ENCODE data around the gene RBM20. TPM values are rescaled to one million over a fixed set of nuclear protein-coding genes. Genes with fewer than 3 reads are reported as not detected.

Gene RBM20
- total and polyA plus RNA-seq, 10 of the 15 experiments (the other 5 are each of a cell fraction or from before 2014, with no cell fraction given), result 0.04 to 0.26 (median 0.15) TPM

DNA sequence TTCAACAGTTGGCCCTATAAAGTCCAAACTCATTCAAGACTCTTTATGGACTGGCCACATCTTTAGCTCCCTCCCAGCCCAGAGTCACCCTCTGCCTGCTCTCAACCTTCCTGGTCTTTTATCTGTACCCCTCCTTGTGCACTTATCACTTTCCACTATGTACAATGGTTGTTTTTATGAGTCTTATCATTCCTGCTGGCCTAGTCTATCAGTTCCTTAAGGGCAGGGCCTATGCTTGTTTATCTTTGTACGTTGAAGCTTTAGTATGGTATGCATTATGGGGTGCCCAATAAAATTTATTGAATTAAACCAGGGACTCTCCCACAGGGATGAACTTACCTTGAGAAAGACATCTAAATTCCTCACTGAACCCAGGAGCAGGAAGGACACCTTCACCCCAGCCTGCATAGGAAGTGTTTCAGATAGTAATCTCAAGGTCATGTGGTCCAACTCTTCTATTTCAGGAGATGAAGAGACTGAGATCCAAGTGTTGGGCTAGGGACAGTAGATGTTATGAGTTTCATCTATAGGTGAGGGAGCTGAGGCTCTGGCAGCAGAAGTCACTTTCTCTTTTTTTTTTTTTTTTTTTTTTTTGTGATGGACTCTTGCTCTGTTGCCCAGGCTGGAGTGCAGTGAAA is 214.3 kb downstream of the RBM20 start:
- Histone ChIP-seq H4K20me1 (ENCODE audit: control insufficient read depth, insufficient read depth) (no peaks in the 10 kb centered on the region), H3K36me3 (ENCODE audit: control insufficient read depth in 2 of 2, insufficient read depth in 2 of 2, low read length in 1 of 2) (no peaks in the 10 kb centered on the region), H3K4me1 (ENCODE audit: control insufficient read depth, insufficient read depth, low read length) (peaks cover 67% of the 10 kb centered on the region), H3K9ac (ENCODE audit: control insufficient read depth, insufficient read depth, low read length) (peak overlapping the region; percentile 3; the same call in 1 of the 2 replicates), H3K9me3 (replicated peaks; ENCODE audit: control insufficient read depth, insufficient read depth, low read length) (peaks cover 2% of the 10 kb centered on the region; the same call in 1 of the 3 replicates), H3K4me2 (ENCODE audit: control insufficient read depth, insufficient read depth) (peak overlapping the region; percentile 39), H3K27ac (ENCODE audit: control insufficient read depth, insufficient read depth) (peak overlapping the region; percentile 98), H3K27me3 (replicated peaks in 1 of 2; ENCODE audit: control insufficient read depth in 2 of 2, insufficient read depth in 2 of 2, low read length in 1 of 2) (no peaks in the 10 kb centered on the region), H3K79me2 (ENCODE audit: control insufficient read depth, insufficient read depth, low read length) (no peaks in the 10 kb centered on the region; the same call in 1 of the 2 replicates), H3K4me3 (no peak overlapping the region), H2AFZ (ENCODE audit: control insufficient read depth, low read depth, low read length) (peak overlapping the region; percentile 45)
- intact Hi-C loops (cut with micrococcal nuclease; ENCODE audit: unreplicated experiment), result no loop called here
- ChIA-PET RAD21 (ENCODE audit: unreplicated experiment) (interaction anchor here (0.7 to 5.2 kb wide), 25 partner anchors 9 to 285 kb away, joined by 3 to 135 read pairs (median 6); partner anchors contain the start of genes BBIP1 and PDCD4), SMC1A (ENCODE audit: uncharacterized antibody, unreplicated experiment) (interaction anchor here (0.9 to 6.8 kb wide), 23 partner anchors 8 to 112 kb away, joined by 3 to 188 read pairs (median 9); partner anchors contain the start of gene PDCD4), POLR2A (interaction anchor here (0.6 to 6.7 kb wide), 16 partner anchors 8 to 461 kb away, joined by 3 to 145 read pairs (median 6); partner anchors contain the start of genes BBIP1, PDCD4 and SHOC2), CTCF (interaction anchor here (0.8 to 5.4 kb wide), 9 partner anchors 8 to 186 kb away, joined by 3 to 68 read pairs (median 3); no protein-coding TSS in a partner anchor)
- DNase-seq (ENCODE audit: low read depth, low spot score) (no peak), FAIRE-seq (no peak), ATAC-seq (no peak)
- WGBS (ENCODE audit: insufficient coverage, insufficient replicate concordance, low lambda C conversion rate, missing lambda C conversion rate), result 100% methylated on average over 1 of the region's 1 CpG
- BruUV-seq (replicated peaks), result no TSS peak
- in situ Hi-C loops (cut with MboI), result no loop called here
- TF ChIP-seq ZNF384 (IDR thresholded peaks at IDR 0.05; ENCODE audit: borderline replicate concordance, low read depth, low read length) (0 out of 2 replicates have a peak, but pooled peaks have one; percentile 5), STAT1 (conservative IDR thresholded peaks at IDR 0.05) (no peak)

DNA sequence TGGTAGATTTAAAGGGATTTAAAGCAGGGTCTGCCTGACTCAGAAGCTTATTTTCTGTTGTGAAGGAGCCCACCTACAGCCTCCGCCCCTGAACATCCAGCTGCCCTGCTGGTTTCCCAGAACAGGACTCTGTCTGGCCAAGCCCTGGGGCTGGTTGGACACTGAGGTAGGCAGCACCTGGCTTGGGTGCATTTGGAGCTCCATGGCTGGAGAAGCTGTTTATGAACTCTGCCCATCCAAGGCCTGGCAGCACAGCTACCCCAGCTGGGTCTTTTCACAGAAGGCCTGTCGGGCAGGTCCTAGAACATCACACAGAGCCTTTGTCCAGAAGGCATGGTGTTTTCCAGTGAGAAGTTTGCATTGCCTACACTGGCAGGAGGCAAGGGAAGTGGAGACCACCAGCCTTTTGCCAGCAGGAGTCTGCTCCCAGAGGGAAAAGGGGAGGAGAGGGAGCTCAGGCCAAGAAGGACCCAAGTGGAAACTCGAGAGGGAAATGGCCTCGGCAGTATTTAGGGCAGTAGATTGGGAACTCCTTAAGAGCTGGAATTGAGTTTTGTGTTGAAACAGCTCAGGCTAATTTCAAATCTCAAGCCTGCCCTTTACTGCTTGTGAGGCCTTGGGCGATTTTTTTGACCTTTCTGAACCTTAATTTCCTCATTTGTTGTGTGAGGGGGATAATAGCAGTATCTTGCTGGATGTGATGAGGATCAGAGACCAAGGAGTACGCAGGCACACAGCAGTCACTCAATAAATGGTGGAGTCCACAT is 215.3 kb downstream of the RBM20 start:
- Histone ChIP-seq H3K9me3 (replicated peaks; ENCODE audit: control insufficient read depth, insufficient read depth, low read length) (peaks cover 2% of the 10 kb centered on the region; the same call in 1 of the 3 replicates), H3K36me3 (ENCODE audit: control insufficient read depth in 2 of 2, insufficient read depth in 2 of 2, low read length in 1 of 2) (no peaks in the 10 kb centered on the region), H4K20me1 (ENCODE audit: control insufficient read depth, insufficient read depth) (no peaks in the 10 kb centered on the region), H3K4me3 (no peak overlapping the region), H3K27ac (ENCODE audit: control insufficient read depth, insufficient read depth) (peak overlapping the region; percentile 98), H2AFZ (ENCODE audit: control insufficient read depth, low read depth, low read length) (peak overlapping the region; percentile 38), H3K4me1 (ENCODE audit: control insufficient read depth, insufficient read depth, low read length) (peaks cover 72% of the 10 kb centered on the region), H3K79me2 (ENCODE audit: control insufficient read depth, insufficient read depth, low read length) (no peaks in the 10 kb centered on the region; the same call in 1 of the 2 replicates), H3K27me3 (replicated peaks in 1 of 2; ENCODE audit: control insufficient read depth in 2 of 2, insufficient read depth in 2 of 2, low read length in 1 of 2) (no peaks in the 10 kb centered on the region), H3K4me2 (ENCODE audit: control insufficient read depth, insufficient read depth) (peak overlapping the region; percentile 95), H3K9ac (ENCODE audit: control insufficient read depth, insufficient read depth, low read length) (peak overlapping the region; percentile 78)
- intact Hi-C loops (cut with micrococcal nuclease; ENCODE audit: unreplicated experiment), result no loop called here
- in situ Hi-C loops (cut with MboI), result no loop called here
- peak; percentile 64 for TF ChIP-seq NR2F1 (conservative IDR thresholded peaks at IDR 0.05)
- no peak for TF ChIP-seq MYB (IDR thresholded peaks at IDR 0.05; ENCODE audit: borderline replicate concordance, low read depth, low read length)
- ChIA-PET CTCF (interaction anchor here (0.8 to 5.4 kb wide), 9 partner anchors 9 to 187 kb away, joined by 3 to 68 read pairs (median 4); no protein-coding TSS in a partner anchor), POLR2A (interaction anchor here (0.6 to 6.7 kb wide), 13 partner anchors 8 to 462 kb away, joined by 3 to 145 read pairs (median 9); partner anchors contain the start of gene PDCD4), SMC1A (ENCODE audit: uncharacterized antibody, unreplicated experiment) (interaction anchor here (1.0 to 6.8 kb wide), 18 partner anchors 8 to 117 kb away, joined by 3 to 188 read pairs (median 13); partner anchors contain the start of gene PDCD4), RAD21 (ENCODE audit: unreplicated experiment) (interaction anchor here (0.9 to 5.2 kb wide), 21 partner anchors 8 to 248 kb away, joined by 3 to 135 read pairs (median 6); partner anchors contain the start of genes BBIP1 and PDCD4)
- 79% methylated on average over 6 of the region's 6 CpGs for WGBS (ENCODE audit: insufficient coverage, insufficient replicate concordance, low lambda C conversion rate, missing lambda C conversion rate)
- FAIRE-seq (no peak), DNase-seq (ENCODE audit: low read depth, low spot score) (no peak), ATAC-seq (no peak)
- BruUV-seq (replicated peaks), result no TSS peak

Data from GM12878 (cell line).